Femur (tissue), 1 donor: ENCODE data around the gene CTDSP2.

Experiments
- DNase-seq: peaks from one replicate; pipeline ENCODE4 v3.0.0-alpha.2; 2017

CTDSP2 gene

GRCh38 chr12:57813111-57813970, 33.2 kb downstream of the CTDSP2 start:
- DNase-seq: no peak

GRCh38 chr12:57811028-57811755, 35.3 kb downstream of the CTDSP2 start:
- no peak for DNase-seq

- DNase-seq: no peak
These were observed 36.1 kb downstream of the CTDSP2 start for GRCh38 chr12:57810450-57810849.

DNA sequence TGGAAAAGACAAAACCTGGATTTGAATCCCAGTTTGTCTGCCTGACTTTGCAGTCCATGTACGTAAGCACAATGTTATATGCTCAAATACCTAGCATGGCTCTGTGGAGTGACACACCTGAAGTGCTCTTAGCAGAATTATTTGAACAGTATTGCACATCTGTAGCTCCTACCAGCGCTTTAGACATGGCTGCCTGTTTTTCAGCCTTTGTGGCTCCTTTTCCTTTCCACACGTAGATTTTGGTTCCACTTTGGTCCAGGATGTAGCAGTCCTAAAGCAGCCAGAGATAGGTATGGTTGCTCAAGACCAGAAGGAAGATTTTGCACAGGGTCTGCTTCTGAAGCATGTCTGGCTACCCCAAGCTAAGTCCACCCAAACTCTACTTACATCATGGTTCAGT, 37.1 kb downstream of the CTDSP2 start:
- no peak for DNase-seq

DNA sequence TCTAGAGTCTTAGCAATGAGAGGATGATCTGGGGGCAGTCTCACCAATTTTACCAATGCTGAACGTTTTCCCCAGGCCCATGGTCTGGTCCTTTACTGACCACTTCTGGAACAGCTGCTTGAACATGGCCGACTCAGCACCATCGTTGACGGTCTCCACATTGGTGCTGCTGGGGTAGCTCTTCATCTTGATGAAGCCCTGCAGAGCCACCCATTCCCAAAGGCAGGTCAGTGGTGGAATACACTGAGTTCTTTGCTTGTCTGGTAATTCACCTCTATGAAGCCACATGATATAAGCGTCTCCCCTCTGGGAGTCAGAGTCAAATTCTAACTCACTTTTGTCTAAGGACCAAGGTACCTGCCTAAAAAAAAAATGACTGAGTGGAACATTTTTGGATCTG, 38.2 kb downstream of the CTDSP2 start:
- no peak for DNase-seq

GRCh38 chr12:57807285-57807684, 39.2 kb downstream of the CTDSP2 start:
- no peak for DNase-seq

- no peak for DNase-seq
These were observed 39.9 kb downstream of the CTDSP2 start for GRCh38 chr12:57806677-57807076.

DNA sequence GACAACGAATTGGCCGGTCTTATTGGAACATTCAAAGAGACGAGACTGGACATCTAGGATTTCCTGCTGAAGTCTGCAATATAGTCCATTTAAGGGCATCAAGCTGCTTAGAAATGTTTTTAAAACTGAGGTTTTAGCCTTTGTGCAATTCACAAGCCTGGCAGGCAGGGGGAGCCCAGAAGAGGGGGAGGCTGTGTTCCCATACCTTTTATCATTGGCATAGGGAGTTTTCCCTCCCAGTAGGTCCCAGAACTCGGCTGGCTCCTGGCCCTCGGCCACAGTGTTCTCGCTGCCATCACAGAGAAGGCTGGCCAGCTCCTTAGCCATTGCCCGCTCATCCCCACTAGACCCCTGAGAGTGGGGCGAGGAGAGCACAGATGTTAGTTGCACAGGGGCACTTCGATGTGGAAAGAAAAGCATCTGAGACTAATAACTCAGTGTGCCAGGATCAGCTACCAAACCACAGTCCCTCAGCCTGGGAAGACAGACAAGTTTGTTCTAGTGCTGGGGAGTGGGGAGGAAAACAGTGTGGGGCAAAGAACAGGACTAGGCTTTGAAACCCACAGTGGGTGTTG, 43.1 kb downstream of the CTDSP2 start:
- no peak for DNase-seq

DNA sequence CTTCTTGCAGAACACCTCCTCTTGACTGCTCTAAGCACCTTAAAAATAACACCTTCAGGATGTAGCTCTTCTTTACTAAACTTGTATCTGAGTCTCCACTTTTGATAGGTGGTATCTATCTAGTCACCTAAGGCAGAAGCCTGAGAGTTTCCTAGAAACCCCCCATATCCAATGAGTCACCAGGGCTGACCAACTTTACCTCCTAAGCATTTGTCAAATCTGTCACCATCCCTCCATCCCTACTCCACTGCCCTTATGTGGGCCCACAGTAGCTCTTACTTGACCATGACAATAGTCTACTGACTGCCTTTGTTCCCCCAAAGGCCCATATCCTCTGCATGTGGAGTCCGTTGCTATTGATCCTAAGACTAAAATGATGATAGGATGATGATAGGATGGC, 43.9 kb downstream of the CTDSP2 start:
- no peak for DNase-seq

- DNase-seq: no peak
These were observed 45.6 kb downstream of the CTDSP2 start for GRCh38 chr12:57800965-57801364.

GRCh38 chr12:57797933-57798332, 48.6 kb downstream of the CTDSP2 start:
- DNase-seq: no peak

- DNase-seq: no peak
These were observed 49.5 kb downstream of the CTDSP2 start for GRCh38 chr12:57796996-57797395.

DNA sequence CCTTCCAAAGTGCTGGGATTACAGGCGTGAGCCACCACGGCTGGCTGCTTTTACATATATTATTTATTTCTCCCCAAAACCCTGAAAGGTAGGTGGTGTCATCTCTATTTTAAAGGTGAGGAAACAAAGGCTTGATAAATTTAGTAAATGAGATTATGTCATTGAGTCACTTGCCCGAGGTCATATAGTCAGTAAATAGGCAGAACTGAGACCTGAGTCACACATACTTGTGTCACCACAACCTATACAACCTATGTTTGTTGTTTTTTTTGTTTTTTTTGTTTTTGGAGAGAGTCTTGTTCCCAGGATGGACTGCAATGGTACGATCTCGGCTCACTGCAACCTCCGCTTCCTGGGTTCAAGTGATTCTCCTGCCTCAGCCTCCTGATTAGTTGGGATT, 51.2 kb downstream of the CTDSP2 start:
- no peak for DNase-seq

DNA sequence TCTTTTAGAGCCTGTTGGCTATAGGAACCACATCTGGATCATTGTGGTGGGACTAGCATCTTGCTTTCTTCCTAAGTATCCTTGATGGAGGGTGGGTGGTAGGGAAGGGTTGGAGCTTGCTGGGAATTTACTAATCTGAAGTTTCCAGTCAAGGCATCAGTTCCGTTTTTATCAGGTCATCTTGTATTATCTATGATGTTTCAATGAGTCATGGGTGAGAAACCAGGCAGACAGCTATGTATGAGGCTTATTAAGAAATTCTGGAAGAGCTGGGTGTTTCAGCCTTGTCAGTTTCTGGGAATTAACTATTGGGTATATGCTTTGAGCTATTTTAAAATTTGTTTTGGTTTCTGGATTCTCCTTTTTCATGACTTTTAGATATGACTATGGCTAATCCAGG, 52.6 kb downstream of the CTDSP2 start:
- no peak for DNase-seq

GRCh38 chr12:57783861-57784260, 62.7 kb downstream of the CTDSP2 start:
- no peak for DNase-seq

- DNase-seq: no peak
These were observed 63.1 kb downstream of the CTDSP2 start for GRCh38 chr12:57783466-57783801.

DNA sequence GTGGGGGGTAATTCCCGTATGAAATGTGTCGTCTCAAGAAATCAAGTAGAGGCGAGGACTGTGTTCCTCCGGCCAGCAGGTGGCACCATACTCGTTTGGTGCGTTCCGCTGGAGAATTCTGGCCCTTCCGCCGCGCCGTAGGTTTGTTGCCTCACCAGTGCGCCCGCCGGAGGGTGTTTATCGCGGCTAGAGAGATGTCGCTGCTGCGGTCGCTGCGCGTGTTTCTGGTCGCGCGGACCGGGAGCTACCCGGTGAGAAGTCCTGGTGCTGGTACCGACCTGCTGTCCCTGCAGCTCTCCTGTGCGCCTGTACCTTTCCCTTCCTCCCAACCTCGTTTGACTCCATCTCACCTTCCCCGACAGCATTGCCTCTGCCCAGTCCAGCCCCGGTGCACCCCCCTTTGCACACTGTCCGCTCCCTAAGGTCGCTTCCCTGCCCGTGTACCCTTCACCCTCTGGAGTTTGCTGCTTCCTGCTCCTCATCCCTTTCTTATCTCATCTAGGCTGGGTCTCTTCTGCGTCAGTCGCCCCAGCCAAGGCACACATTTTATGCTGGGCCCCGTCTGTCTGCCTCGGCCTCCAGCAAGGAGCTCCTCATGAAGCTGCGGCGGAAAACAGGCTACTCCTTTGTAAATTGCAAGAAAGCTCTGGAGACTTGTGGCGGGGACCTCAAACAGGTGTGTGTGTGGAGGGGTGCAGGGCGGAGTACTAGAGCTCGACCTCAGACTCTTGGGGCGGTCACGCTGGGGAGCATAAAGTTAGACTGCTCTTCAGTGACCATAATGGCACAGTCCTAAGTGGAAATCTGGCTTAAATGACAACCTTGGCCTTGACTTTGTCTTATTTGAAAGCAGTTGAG, 63.7 kb downstream of the CTDSP2 start, which contains the start of gene TSFM:
TSS of gene TSFM (plus strand) at position 180 of the 858 bp plus-strand sequence. CDS start at position 195, 15 bp downstream.
- DNase-seq: peak; percentile 96

DNA sequence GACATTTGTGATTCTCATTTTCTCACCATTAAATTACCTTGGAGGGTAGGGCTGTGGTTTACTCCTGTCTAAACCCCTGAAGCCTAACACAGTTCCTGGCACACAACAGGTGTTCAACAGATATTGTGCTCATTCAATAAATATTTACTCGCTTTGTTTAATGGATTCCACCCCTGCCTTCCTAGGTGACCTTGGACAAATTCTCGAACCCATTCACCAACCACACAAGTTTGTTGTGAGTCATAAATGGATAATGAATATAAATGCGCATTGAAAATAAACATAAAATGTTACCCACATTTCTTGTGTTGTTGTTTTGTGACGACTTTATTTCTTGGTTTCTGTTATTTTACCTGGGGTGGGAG, 64.3 kb downstream of the CTDSP2 start:
- DNase-seq: no peak

GRCh38 chr12:57781801-57782200, 64.7 kb downstream of the CTDSP2 start:
- DNase-seq: no peak

- no peak for DNase-seq
These were observed 65.3 kb downstream of the CTDSP2 start for GRCh38 chr12:57781244-57781643.

GRCh38 chr12:57780284-57780897, 66.1 kb downstream of the CTDSP2 start:
- no peak for DNase-seq

GRCh38 chr12:57779736-57780135, 66.8 kb downstream of the CTDSP2 start:
- DNase-seq: no peak

- DNase-seq: no peak
These were observed 68.6 kb downstream of the CTDSP2 start for GRCh38 chr12:57777911-57778310.
